ENCODE data around the gene PRELP.
"Not testable (repeated sequence)": the region's sequence is repeated elsewhere in the genome, so short reads cannot be mapped to it uniquely, and the experiment has no call there.

Gene PRELP

GRCh38 chr1:203453616-203454015 lies 22.0 kb upstream of the PRELP start:
- DNase-seq (ENCODE audit: low read depth, low spot score) = no peak

GRCh38 chr1:203454986-203455471 lies 20.6 kb upstream of the PRELP start:
- peak; percentile 84 for DNase-seq (ENCODE audit: low read depth, low spot score)

GRCh38 chr1:203455706-203456105 lies 19.9 kb upstream of the PRELP start:
- no peak for DNase-seq (ENCODE audit: low read depth, low spot score)

- DNase-seq (ENCODE audit: low read depth, low spot score) = no peak
Measured at GRCh38 chr1:203456577-203456976, 19.0 kb upstream of the PRELP start.

GRCh38 chr1:203458078-203458477 lies 17.5 kb upstream of the PRELP start:
- no peak for DNase-seq (ENCODE audit: low read depth, low spot score)

- DNase-seq (ENCODE audit: low read depth, low spot score) = no peak
Measured at GRCh38 chr1:203459671-203460201, 15.9 kb upstream of the PRELP start.

- DNase-seq (ENCODE audit: low read depth, low spot score) = no peak
Measured at GRCh38 chr1:203461717-203462116, 13.9 kb upstream of the PRELP start.

- no peak for DNase-seq (ENCODE audit: low read depth, low spot score)
Measured at GRCh38 chr1:203462143-203462542, 13.5 kb upstream of the PRELP start.

- DNase-seq (ENCODE audit: low read depth, low spot score) = peak; percentile 48
Measured at GRCh38 chr1:203462878-203463277, 12.7 kb upstream of the PRELP start.

GRCh38 chr1:203463469-203464062 lies 12.0 kb upstream of the PRELP start:
- peak; percentile 76 for DNase-seq (ENCODE audit: low read depth, low spot score)

GRCh38 chr1:203464226-203464625 lies 11.4 kb upstream of the PRELP start:
- peak; percentile 64 for DNase-seq (ENCODE audit: low read depth, low spot score)

GRCh38 chr1:203464743-203465142 lies 10.9 kb upstream of the PRELP start:
- peak; percentile 26 for DNase-seq (ENCODE audit: low read depth, low spot score)

GRCh38 chr1:203465146-203465798 lies 10.3 kb upstream of the PRELP start:
- no peak for DNase-seq (ENCODE audit: low read depth, low spot score)

GRCh38 chr1:203465948-203466347 lies 9.7 kb upstream of the PRELP start:
- DNase-seq (ENCODE audit: low read depth, low spot score) = peak; percentile 38

- not testable (repeated sequence) for DNase-seq (ENCODE audit: low read depth, low spot score)
Measured at GRCh38 chr1:203466906-203467549, 8.6 kb upstream of the PRELP start.

GRCh38 chr1:203467550-203467921 lies 8.1 kb upstream of the PRELP start:
- DNase-seq (ENCODE audit: low read depth, low spot score) = no peak

- no peak for DNase-seq (ENCODE audit: low read depth, low spot score)
Measured at GRCh38 chr1:203468326-203468725, 7.3 kb upstream of the PRELP start.

GRCh38 chr1:203470240-203470639 lies 5.4 kb upstream of the PRELP start:
- no peak for DNase-seq (ENCODE audit: low read depth, low spot score)

GRCh38 chr1:203471841-203472240 lies 3.8 kb upstream of the PRELP start:
- no peak for DNase-seq (ENCODE audit: low read depth, low spot score)

GRCh38 chr1:203473281-203473680 lies 2.3 kb upstream of the PRELP start:
- no peak for DNase-seq (ENCODE audit: low read depth, low spot score)

GRCh38 chr1:203473781-203474305 lies 1.8 kb upstream of the PRELP start:
- DNase-seq (ENCODE audit: low read depth, low spot score) = no peak

GRCh38 chr1:203476216-203476814 lies 709 bp downstream of the PRELP start:
- no peak for DNase-seq (ENCODE audit: low read depth, low spot score)
